B cell (primary cell): ENCODE measurements around the gene FUCA2. TPM values are rescaled to one million over a fixed set of nuclear protein-coding genes. Genes with fewer than 3 reads are reported as not detected.

Experiments
- ATAC-seq: fragments of 200-7000 bp; cut with Tn5 transposase; one replicate; pipeline ENCODE4 v1.10.0; 2021; ENCODE audit warnings: low read depth, mild to moderate bottlenecking, moderate number of reproducible peaks, moderate library complexity
- CTCF ChIA-PET: fragments of 350-600 bp; sonication (Branson Sonifier 250); formaldehyde crosslinking; loops from one replicate; lab custom pipeline; 2021; ENCODE audit warnings: antibody characterized with exemption, inconsistent platforms; lab: Charles Lee
- POLR2A ChIA-PET: fragments of 350-600 bp; sonication (Branson Sonifier 250); formaldehyde crosslinking; loops from one replicate; lab custom pipeline; 2021; ENCODE audit warnings: antibody characterized with exemption; lab: Charles Lee
- DNase-seq: peaks from one replicate; pipeline ENCODE4 v3.0.0; 2013
- H2AFZ ChIP-seq: 2 replicates; pipeline ENCODE4 v1.6.1; 2012; ENCODE audit warnings: mild to moderate bottlenecking, low read depth, low read length; ENCODE audit not compliant: insufficient read depth, poor library complexity, severe bottlenecking
- H3K27ac ChIP-seq, 2 donors: 1 replicate in 1 of 2; 2 replicates in 1 of 2; pipeline ENCODE4 v1.5.1; 2012 to 2013; ENCODE audit warnings: low read length in 2 of 2, mild to moderate bottlenecking in 2 of 2, moderate library complexity in 1 of 2
- H3K27me3 ChIP-seq, 4 experiments: fragments of 200-600 bp in 1 of 4; sonication (generic) in 1 of 4; replicated peaks in 1 of 4; 1 replicate in 2 of 4; 2 replicates in 2 of 4; pipeline versions ENCODE4 v1.6.1 to v1.7.0; 2013 to 2016; ENCODE audit warnings: low read length in 3 of 4, mild to moderate bottlenecking in 2 of 4, mixed read lengths in 1 of 4, moderate library complexity in 1 of 4; ENCODE audit not compliant: insufficient read depth in 4 of 4, control insufficient read depth in 3 of 4; ENCODE audit errors: control extremely low read depth in 1 of 4
- H3K36me3 ChIP-seq, 2 experiments: replicated peaks in 1 of 2; 1 replicate in 1 of 2; 2 replicates in 1 of 2; pipeline versions ENCODE4 v1.6.1 to v1.7.1; 2013; ENCODE audit warnings: low read length in 1 of 2; ENCODE audit not compliant: insufficient read depth in 2 of 2, control insufficient read depth in 1 of 2; ENCODE audit errors: control extremely low read depth in 1 of 2, extremely low read depth in 1 of 2
- H3K4me1 ChIP-seq, 2 donors: fragments of 200-600 bp in 1 of 2; sonication (generic) in 1 of 2; 1 replicate in 1 of 2; 2 replicates in 1 of 2; pipeline versions ENCODE4 v1.5.1 to v1.6.1; 2013 to 2017; ENCODE audit warnings: low read length in 2 of 2; ENCODE audit not compliant: control insufficient read depth in 2 of 2, insufficient read depth in 2 of 2
- H3K4me2 ChIP-seq: replicated peaks from 2 replicates; pipeline ENCODE3; 2012; ENCODE audit warnings: mild to moderate bottlenecking, low read depth, low read length; ENCODE audit not compliant: poor library complexity, severe bottlenecking
- H3K4me3 ChIP-seq, 5 experiments: fragments of 200-600 bp in 1 of 5; sonication (generic) in 1 of 5; 1 replicate in 3 of 5; 2 replicates in 2 of 5; pipeline versions ENCODE4 v1.5.1 to v1.7.0; 2011 to 2016; ENCODE audit warnings: low read length in 4 of 5, mild to moderate bottlenecking in 4 of 5, low read depth in 2 of 5, control low read depth in 1 of 5, moderate library complexity in 1 of 5; ENCODE audit not compliant: insufficient read depth in 1 of 5; ENCODE audit errors: control extremely low read depth in 1 of 5, extremely low read depth in 1 of 5
- H3K79me2 ChIP-seq: fragments of 200-600 bp; sonication (generic); one replicate; pipeline ENCODE4 v1.6.0; 2016; ENCODE audit warnings: low read length; ENCODE audit not compliant: control insufficient read depth, insufficient read depth
- H3K9ac ChIP-seq: fragments of 200-600 bp; sonication (generic); 2 replicates; pipeline ENCODE4 v1.6.1; 2017; ENCODE audit warnings: mild to moderate bottlenecking, low read length, moderate library complexity
- H3K9me3 ChIP-seq, 3 donors: one replicate each; pipeline versions ENCODE4 v1.6.1 to v1.7.1; 2013; ENCODE audit warnings: low read length in 2 of 3; ENCODE audit not compliant: control insufficient read depth in 2 of 3, insufficient read depth in 1 of 3; ENCODE audit errors: control extremely low read depth in 1 of 3
- H4K20me1 ChIP-seq: 2 replicates; pipeline ENCODE4 v1.6.0; 2012; ENCODE audit warnings: mild to moderate bottlenecking, low read length; ENCODE audit not compliant: insufficient read depth, control insufficient read depth, poor library complexity, severe bottlenecking
- H3K27ac Mint-ChIP-seq: one replicate; pipeline ENCODE4 v1.8.0; 2021; ENCODE audit warnings: mixed read lengths
- H3K27me3 Mint-ChIP-seq: one replicate; pipeline ENCODE4 v1.8.0; 2021; ENCODE audit warnings: mixed read lengths
- H3K4me1 Mint-ChIP-seq: one replicate; pipeline ENCODE4 v1.8.0; 2021; ENCODE audit warnings: mixed read lengths
- H3K4me3 Mint-ChIP-seq: one replicate; pipeline ENCODE4 v1.8.0; 2021; ENCODE audit warnings: mixed read lengths
- H3K9me3 Mint-ChIP-seq: one replicate; pipeline ENCODE4 v1.8.0; 2022; ENCODE audit warnings: mixed read lengths; ENCODE audit not compliant: insufficient read depth
- CTCF ChIP-seq: fragments of 200-600 bp; IDR thresholded peaks from one replicate; pipeline ENCODE4 v1.8.0; 2022; ENCODE audit warnings: antibody characterized with exemption, mild to moderate bottlenecking
- EZH2 ChIP-seq: IDR thresholded peaks from 2 replicates; pipeline ENCODE4 v1.6.1; 2012; ENCODE audit warnings: borderline replicate concordance, low read depth, mild to moderate bottlenecking, moderate library complexity, low read length; ENCODE audit not compliant: insufficient read depth, poor library complexity, severe bottlenecking
- WGBS: methylation state at CpG from one replicate; pipeline ENCODE4 v1.1.5; 2013; ENCODE audit warnings: missing lambda C conversion rate; ENCODE audit not compliant: insufficient coverage; 5-methylcytosine and 5-hydroxymethylcytosine counted together
- intact Hi-C: fragments of 100-400 bp; cut with micrococcal nuclease; formaldehyde crosslinking; loops from one replicate; pipeline ENCODE4 v1.10.0; 2022
- polyA plus RNA-seq: library from polyadenylated mRNA; depleted of rRNA; stranded (reverse); fragments of >200 nt; gene quantifications from 2 replicates; pipeline ENCODE4 v1.2.3, GENCODE V29; 2012
- total RNA-seq, 2 donors: library from RNA; stranded (reverse); fragments of 120-200 nt in 1 of 2; gene quantifications; 1 replicate in 1 of 2; 2 replicates in 1 of 2; pipeline versions ENCODE4 v1.2.3 to v1.2.4, GENCODE V29; 2013 to 2022

FUCA2 gene
- total and polyA plus RNA-seq, 2 donors (not counting 1 experiment from before 2014, with no cell fraction given), result 3.6 to 8.3 TPM

- Histone ChIP-seq H3K4me2 (no peak overlapping the region), H3K9me3 (no peaks in the 10 kb centered on the region), H4K20me1 (no peaks in the 10 kb centered on the region), H2AFZ (no peak overlapping the region), H3K79me2 (no peaks in the 10 kb centered on the region), H3K4me3 (no peak overlapping the region), H3K4me1 (no peaks in the 10 kb centered on the region), H3K27ac (no peak overlapping the region), H3K27me3 (no peaks in the 10 kb centered on the region), H3K9ac (no peak overlapping the region), H3K36me3 (peaks cover 0 to 5% of the 10 kb centered on the region in 2 experiments)
- H3K27me3 Mint-ChIP-seq, result no peaks in the 10 kb centered on the region
- H3K27ac Mint-ChIP-seq, result no peak overlapping the region
- ATAC-seq, result no peak
- no peaks in the 10 kb centered on the region for H3K9me3 Mint-ChIP-seq
- intact Hi-C loops, result no loop called here
- DNase-seq, result no peak
- TF ChIP-seq EZH2 (no peak), CTCF (no peak)
- POLR2A ChIA-PET, result no interaction called here
- H3K4me3 Mint-ChIP-seq, result no peak overlapping the region
- CTCF ChIA-PET, result no interaction called here
- no CpG with 5 or more reads among the region's 1 CpG for WGBS
- no peaks in the 10 kb centered on the region for H3K4me1 Mint-ChIP-seq
Measured at GRCh38 chr6:143490244-143490643, 21.3 kb downstream of the FUCA2 start.

- Mint-ChIP-seq H3K9me3 (no peaks in the 10 kb centered on the region), H3K4me3 (no peak overlapping the region), H3K27ac (no peak overlapping the region), H3K4me1 (no peaks in the 10 kb centered on the region), H3K27me3 (no peaks in the 10 kb centered on the region)
- Histone ChIP-seq H3K9ac (no peak overlapping the region), H3K9me3 (no peaks in the 10 kb centered on the region), H3K79me2 (no peaks in the 10 kb centered on the region), H3K4me1 (no peaks in the 10 kb centered on the region), H3K4me3 (no peak overlapping the region), H4K20me1 (no peaks in the 10 kb centered on the region), H2AFZ (no peak overlapping the region), H3K4me2 (no peak overlapping the region), H3K27me3 (no peaks in the 10 kb centered on the region), H3K36me3 (peaks cover 0 to 5% of the 10 kb centered on the region in 2 experiments), H3K27ac (no peak overlapping the region)
- ChIA-PET CTCF (no interaction called here), POLR2A (no interaction called here)
- TF ChIP-seq CTCF (no peak), EZH2 (no peak)
- ATAC-seq (no peak), DNase-seq (no peak)
- intact Hi-C loops, result no loop called here
- no CpG with 5 or more reads among the region's 3 CpGs for whole genome bisulfite sequencing
Measured at GRCh38 chr6:143486752-143487151, 24.8 kb downstream of the FUCA2 start.
